ENCODE data around the gene MECP2.

Gene MECP2

GRCh38 chrX:154006947-154007346, 90.6 kb downstream of the MECP2 start:
- ATAC-seq (ENCODE audit: low read depth) (no peak), DNase-seq (ENCODE audit: low spot score) (no peak)
- H3K9me3 ChIP-seq (ENCODE audit: severe bottlenecking) = no peaks in the 10 kb centered on the region
- H3K4me1 ChIP-seq (ENCODE audit: insufficient read depth, poor library complexity, severe bottlenecking) = peaks cover 8% of the 10 kb centered on the region
- no peak overlapping the region for H3K4me3 ChIP-seq (ENCODE audit: severe bottlenecking)
- peaks cover 15% of the 10 kb centered on the region; the same call in 1 of the 2 replicates for H3K36me3 ChIP-seq (ENCODE audit: low read depth)
- no peak overlapping the region for H3K27ac ChIP-seq (ENCODE audit: poor library complexity, severe bottlenecking)
- TF ChIP-seq CTCF (IDR thresholded peaks at IDR 0.05; ENCODE audit: poor library complexity, severe bottlenecking) = no peak
- no peaks in the 10 kb centered on the region for H3K27me3 ChIP-seq (ENCODE audit: insufficient read depth, poor library complexity, severe bottlenecking)

- no peaks in the 10 kb centered on the region for H3K4me1 ChIP-seq (ENCODE audit: insufficient read depth, poor library complexity, severe bottlenecking)
These were observed 93.2 kb downstream of the MECP2 start for GRCh38 chrX:154004315-154004714.

GRCh38 chrX:154002215-154002719, 95.2 kb downstream of the MECP2 start:
- no peak for ATAC-seq (ENCODE audit: low read depth)
- no peak overlapping the region for H3K27ac ChIP-seq (ENCODE audit: poor library complexity, severe bottlenecking)
- DNase-seq (ENCODE audit: low spot score) = no peak
- no peaks in the 10 kb centered on the region for H3K4me1 ChIP-seq (ENCODE audit: insufficient read depth, poor library complexity, severe bottlenecking)
- H3K9me3 ChIP-seq (ENCODE audit: severe bottlenecking) = no peaks in the 10 kb centered on the region
- TF ChIP-seq CTCF (IDR thresholded peaks at IDR 0.05; ENCODE audit: poor library complexity, severe bottlenecking) = no peak
- H3K4me3 ChIP-seq (ENCODE audit: severe bottlenecking) = no peak overlapping the region
- H3K36me3 ChIP-seq (ENCODE audit: low read depth) = no peaks in the 10 kb centered on the region
- no peaks in the 10 kb centered on the region for H3K27me3 ChIP-seq (ENCODE audit: insufficient read depth, poor library complexity, severe bottlenecking)

More at GRCh38 chrX:154004315-154004714, 93.2 kb downstream of the MECP2 start:
- ATAC-seq (ENCODE audit: low read depth) (no peak), DNase-seq (ENCODE audit: low spot score) (no peak)
- no peak for TF ChIP-seq CTCF (IDR thresholded peaks at IDR 0.05; ENCODE audit: poor library complexity, severe bottlenecking)
- Histone ChIP-seq H3K36me3 (ENCODE audit: low read depth) (no peaks in the 10 kb centered on the region; the same call in 1 of the 2 replicates), H3K4me3 (ENCODE audit: severe bottlenecking) (no peak overlapping the region), H3K9me3 (ENCODE audit: severe bottlenecking) (no peaks in the 10 kb centered on the region), H3K27ac (ENCODE audit: poor library complexity, severe bottlenecking) (no peak overlapping the region), H3K27me3 (ENCODE audit: insufficient read depth, poor library complexity, severe bottlenecking) (no peaks in the 10 kb centered on the region)

- Histone ChIP-seq H3K4me3 (ENCODE audit: severe bottlenecking) (no peak overlapping the region), H3K4me1 (ENCODE audit: insufficient read depth, poor library complexity, severe bottlenecking) (no peaks in the 10 kb centered on the region), H3K36me3 (ENCODE audit: low read depth) (no peaks in the 10 kb centered on the region), H3K27me3 (ENCODE audit: insufficient read depth, poor library complexity, severe bottlenecking) (no peaks in the 10 kb centered on the region), H3K27ac (ENCODE audit: poor library complexity, severe bottlenecking) (no peak overlapping the region), H3K9me3 (ENCODE audit: severe bottlenecking) (no peaks in the 10 kb centered on the region)
- ATAC-seq (ENCODE audit: low read depth) (peak; percentile 81), DNase-seq (ENCODE audit: low spot score) (no peak)
- TF ChIP-seq CTCF (IDR thresholded peaks at IDR 0.05; ENCODE audit: poor library complexity, severe bottlenecking) = no peak
These were observed 97.5 kb downstream of the MECP2 start for GRCh38 chrX:154000051-154000450.

- DNase-seq (ENCODE audit: low spot score) (no peak), ATAC-seq (ENCODE audit: low read depth) (peak; percentile 42)
- no peaks in the 10 kb centered on the region for H3K9me3 ChIP-seq (ENCODE audit: severe bottlenecking)
- H3K36me3 ChIP-seq (ENCODE audit: low read depth) = no peaks in the 10 kb centered on the region
- H3K27me3 ChIP-seq (ENCODE audit: insufficient read depth, poor library complexity, severe bottlenecking) = no peaks in the 10 kb centered on the region
- no peak overlapping the region for H3K27ac ChIP-seq (ENCODE audit: poor library complexity, severe bottlenecking)
- TF ChIP-seq CTCF (IDR thresholded peaks at IDR 0.05; ENCODE audit: poor library complexity, severe bottlenecking) = no peak
- no peak overlapping the region for H3K4me3 ChIP-seq (ENCODE audit: severe bottlenecking)
- H3K4me1 ChIP-seq (ENCODE audit: insufficient read depth, poor library complexity, severe bottlenecking) = no peaks in the 10 kb centered on the region
These were observed 98.0 kb downstream of the MECP2 start for GRCh38 chrX:153999359-154000037.

Data from RWPE2 (cell line).